AG09319 (cell line): ENCODE measurements around the gene CEACAM21.

Source experiments
- DNase-seq: peaks from one replicate; pipeline ENCODE4 v3.0.0-alpha.2; 2010; ENCODE audit warnings: low read depth; ENCODE audit errors: extremely low read depth
- CTCF ChIP-seq: IDR thresholded peaks from 2 replicates; pipeline ENCODE4 v1.5.1; 2011; ENCODE audit warnings: low read depth, mild to moderate bottlenecking, inconsistent platforms, low read length, moderate library complexity

Gene CEACAM21

DNA sequence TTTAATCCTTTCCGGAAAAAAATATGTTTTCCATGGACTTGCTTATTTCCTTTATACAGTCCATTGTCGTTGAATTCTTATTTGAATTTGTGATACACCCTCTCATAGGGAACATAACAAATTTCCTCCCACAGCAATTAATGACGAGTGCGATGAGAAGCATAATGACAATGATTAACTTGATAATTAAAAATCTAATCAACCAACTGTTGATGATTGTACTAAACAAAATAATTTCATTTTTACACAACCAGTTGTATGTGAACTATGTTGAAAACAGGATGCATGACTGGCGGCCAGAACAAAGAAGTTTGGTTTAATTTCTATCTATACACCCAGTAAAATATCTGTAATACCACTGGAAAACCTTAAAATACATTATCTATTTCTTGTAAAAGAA lies 26.1 kb upstream of the CEACAM21 start:
- TF ChIP-seq CTCF: no peak
- DNase-seq: no peak

DNA sequence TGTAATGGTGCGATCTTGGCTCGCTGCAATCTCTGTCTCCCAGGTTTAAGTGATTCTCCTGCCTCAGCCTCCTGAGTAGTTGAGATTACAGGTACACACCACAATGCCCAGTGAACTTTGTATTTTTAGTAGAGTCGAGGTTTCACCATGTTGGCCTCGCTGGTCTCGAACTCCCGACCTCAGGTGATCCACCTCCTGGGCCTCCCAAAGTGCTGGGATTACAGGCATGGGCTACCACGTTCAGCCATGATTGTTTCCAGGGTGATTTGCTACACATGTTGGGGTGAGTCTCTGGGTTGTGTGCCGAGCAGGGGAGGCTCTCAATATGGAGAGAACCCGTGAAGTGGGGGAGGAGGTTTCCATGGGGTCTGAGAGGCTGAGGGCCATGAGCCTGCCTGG lies 24.8 kb upstream of the CEACAM21 start:
- DNase-seq: no peak
- no peak for TF ChIP-seq CTCF

- TF ChIP-seq CTCF: no peak
- no peak for DNase-seq
Measured at GRCh38 chr19:41551711-41552110, 24.3 kb upstream of the CEACAM21 start.

DNA sequence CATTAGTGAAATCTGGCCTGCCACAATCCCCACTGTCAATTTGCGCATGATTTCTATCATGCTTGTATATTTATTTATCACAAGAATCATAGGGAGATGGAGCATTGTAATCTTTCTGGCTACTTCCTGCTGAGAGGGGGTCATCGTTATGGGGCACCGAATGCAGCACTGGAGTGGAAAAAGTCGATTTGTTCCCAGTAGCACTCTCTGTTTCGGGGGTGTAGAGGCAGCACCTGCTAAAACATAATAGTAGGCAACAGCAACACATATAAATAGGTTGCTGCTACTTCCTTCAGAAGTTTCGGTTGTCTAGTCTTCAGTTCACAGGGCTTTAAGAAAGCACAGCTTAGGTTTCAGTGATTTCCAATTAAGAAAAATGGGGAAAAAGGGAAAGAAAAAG lies 23.4 kb upstream of the CEACAM21 start:
- no peak for DNase-seq
- TF ChIP-seq CTCF: no peak

GRCh38 chr19:41553804-41554203 lies 22.2 kb upstream of the CEACAM21 start:
- no peak for DNase-seq
- TF ChIP-seq CTCF: no peak

DNA sequence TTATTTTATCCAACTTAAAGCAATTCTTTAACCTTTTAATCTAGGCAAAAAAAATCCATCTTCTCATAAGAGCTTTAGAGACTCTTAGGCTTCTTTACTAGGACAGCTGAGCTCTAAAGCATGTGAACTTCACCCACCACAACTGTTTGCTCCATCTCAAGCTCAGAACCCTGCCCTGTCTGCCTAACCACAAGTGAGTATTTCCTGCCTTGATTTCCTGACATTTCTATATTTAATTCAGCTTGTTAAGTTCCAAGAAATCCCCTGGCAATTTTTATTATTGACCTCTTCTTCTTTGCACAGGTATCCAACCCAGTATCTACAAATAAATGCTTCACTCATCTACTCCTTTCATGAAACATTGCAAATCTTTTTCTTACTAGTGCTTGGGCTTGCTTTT lies 21.1 kb upstream of the CEACAM21 start:
- TF ChIP-seq CTCF: no peak
- no peak for DNase-seq

GRCh38 chr19:41555748-41556147 lies 20.2 kb upstream of the CEACAM21 start:
- TF ChIP-seq CTCF: no peak
- DNase-seq: no peak
